Mesothelial cell of epicardium (in vitro differentiated cells): ENCODE data around the gene TUBB6. TPM values are rescaled to one million over a fixed set of nuclear protein-coding genes. Genes with fewer than 3 reads are reported as not detected.

Source experiments
- DNase-seq, 2 experiments: peaks; one replicate each; pipeline ENCODE4 v3.0.0; 2021; ENCODE audit warnings: low spot score in 2 of 2; ENCODE audit not compliant: unreplicated experiment in 2 of 2
- H3K27ac Mint-ChIP-seq: 2 replicates; pipeline ENCODE4 v1.8.0; 2021; ENCODE audit warnings: mixed read lengths
- H3K27me3 Mint-ChIP-seq: 2 replicates; pipeline ENCODE4 v1.8.0; 2021; ENCODE audit warnings: low read depth, mixed read lengths
- H3K36me3 Mint-ChIP-seq: 2 replicates; pipeline ENCODE4 v1.8.0; 2021; ENCODE audit warnings: mixed read lengths
- H3K4me1 Mint-ChIP-seq: 2 replicates; pipeline ENCODE4 v1.8.0; 2021; ENCODE audit warnings: mixed read lengths
- H3K4me3 Mint-ChIP-seq: 2 replicates; pipeline ENCODE4 v1.8.0; 2021; ENCODE audit warnings: mild to moderate bottlenecking, moderate library complexity, mixed read lengths
- H3K9me3 Mint-ChIP-seq: 2 replicates; pipeline ENCODE4 v1.8.0; 2021; ENCODE audit warnings: mixed read lengths
- total RNA-seq: library from RNA; stranded (reverse); gene quantifications from 3 replicates; pipeline ENCODE4 v1.2.1, GENCODE V29; 2021
- TF ChIP-seq, protein P1 (sequence below): fragments of 200-600 bp; sonication (generic); IDR thresholded peaks from one replicate; pipeline ENCODE4 v1.5.0; 2021; ENCODE audit warnings: antibody characterized with exemption; ENCODE audit not compliant: unreplicated experiment

Gene TUBB6
- total RNA-seq, 1 donor from 2014 or later: 55.0 TPM

DNA sequence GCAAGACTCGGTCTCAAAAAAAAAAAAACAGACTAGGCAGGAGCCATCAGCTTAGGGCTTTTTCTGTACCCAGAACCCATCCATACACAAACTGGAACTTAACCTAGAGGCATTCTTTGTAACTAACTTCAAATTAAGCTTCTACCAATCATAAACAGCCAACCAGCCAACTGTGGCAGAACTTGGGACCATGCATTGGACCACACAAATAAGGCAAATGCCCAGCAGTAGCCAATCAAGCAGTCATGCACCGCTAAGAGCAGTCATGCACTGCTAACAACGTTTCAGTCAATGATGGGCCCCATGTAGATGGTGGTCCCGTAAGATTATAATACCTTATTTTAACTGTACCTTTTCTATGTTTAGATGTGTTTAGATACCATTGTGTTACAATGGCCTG is 22.7 kb downstream of the TUBB6 start:
- H3K4me3 Mint-ChIP-seq: no peak overlapping the region
- no peak overlapping the region for H3K27ac Mint-ChIP-seq
- H3K36me3 Mint-ChIP-seq: peaks cover 45% of the 10 kb centered on the region
- H3K9me3 Mint-ChIP-seq: no peaks in the 10 kb centered on the region
- TF ChIP-seq, protein P1, sequence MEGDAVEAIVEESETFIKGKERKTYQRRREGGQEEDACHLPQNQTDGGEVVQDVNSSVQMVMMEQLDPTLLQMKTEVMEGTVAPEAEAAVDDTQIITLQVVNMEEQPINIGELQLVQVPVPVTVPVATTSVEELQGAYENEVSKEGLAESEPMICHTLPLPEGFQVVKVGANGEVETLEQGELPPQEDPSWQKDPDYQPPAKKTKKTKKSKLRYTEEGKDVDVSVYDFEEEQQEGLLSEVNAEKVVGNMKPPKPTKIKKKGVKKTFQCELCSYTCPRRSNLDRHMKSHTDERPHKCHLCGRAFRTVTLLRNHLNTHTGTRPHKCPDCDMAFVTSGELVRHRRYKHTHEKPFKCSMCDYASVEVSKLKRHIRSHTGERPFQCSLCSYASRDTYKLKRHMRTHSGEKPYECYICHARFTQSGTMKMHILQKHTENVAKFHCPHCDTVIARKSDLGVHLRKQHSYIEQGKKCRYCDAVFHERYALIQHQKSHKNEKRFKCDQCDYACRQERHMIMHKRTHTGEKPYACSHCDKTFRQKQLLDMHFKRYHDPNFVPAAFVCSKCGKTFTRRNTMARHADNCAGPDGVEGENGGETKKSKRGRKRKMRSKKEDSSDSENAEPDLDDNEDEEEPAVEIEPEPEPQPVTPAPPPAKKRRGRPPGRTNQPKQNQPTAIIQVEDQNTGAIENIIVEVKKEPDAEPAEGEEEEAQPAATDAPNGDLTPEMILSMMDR: no peak
- no peak for DNase-seq
- H3K4me1 Mint-ChIP-seq: peaks cover 5% of the 10 kb centered on the region
- no peaks in the 10 kb centered on the region for H3K27me3 Mint-ChIP-seq

- Mint-ChIP-seq H3K4me1 (peaks cover 25% of the 10 kb centered on the region), H3K27me3 (no peaks in the 10 kb centered on the region), H3K36me3 (peaks cover 36% of the 10 kb centered on the region), H3K27ac (no peak overlapping the region), H3K9me3 (no peaks in the 10 kb centered on the region), H3K4me3 (no peak overlapping the region)
- TF ChIP-seq, protein P1: no peak
- no peak for DNase-seq
Measured at GRCh38 chr18:12333506-12334290, 25.7 kb downstream of the TUBB6 start.

- Mint-ChIP-seq H3K4me1 (peaks cover 25% of the 10 kb centered on the region), H3K4me3 (no peak overlapping the region), H3K9me3 (no peaks in the 10 kb centered on the region), H3K36me3 (peaks cover 33% of the 10 kb centered on the region), H3K27ac (peak overlapping the region; percentile 58), H3K27me3 (no peaks in the 10 kb centered on the region)
- DNase-seq: no peak
- TF ChIP-seq, protein P1: no peak
Measured at GRCh38 chr18:12334366-12334808, 26.3 kb downstream of the TUBB6 start.

DNA sequence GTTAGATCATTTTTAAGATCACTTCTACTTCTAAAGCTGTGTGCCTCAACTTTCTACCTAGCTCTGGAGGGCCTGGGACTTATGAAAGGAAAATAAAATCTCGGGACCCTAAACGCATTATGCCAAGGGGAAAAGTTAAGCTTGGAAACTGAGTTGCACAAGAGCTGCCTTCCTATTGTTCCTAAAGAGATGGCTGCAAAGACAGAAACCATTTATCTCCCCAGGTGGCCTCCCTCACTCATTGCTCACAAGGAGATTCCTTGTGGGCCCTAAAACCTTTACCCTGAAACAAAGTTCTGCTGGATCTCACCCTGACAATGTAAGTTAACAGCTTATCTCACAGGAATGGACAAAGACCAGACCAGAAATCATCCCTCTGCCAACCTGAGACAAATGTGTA is 26.8 kb downstream of the TUBB6 start:
- no peak overlapping the region for H3K4me3 Mint-ChIP-seq
- peaks cover 28% of the 10 kb centered on the region for H3K36me3 Mint-ChIP-seq
- peak overlapping the region; percentile 61 for H3K27ac Mint-ChIP-seq
- no peaks in the 10 kb centered on the region for H3K27me3 Mint-ChIP-seq
- no peak for DNase-seq
- H3K4me1 Mint-ChIP-seq: peaks cover 25% of the 10 kb centered on the region
- TF ChIP-seq, protein P1: no peak
- H3K9me3 Mint-ChIP-seq: no peaks in the 10 kb centered on the region

DNA sequence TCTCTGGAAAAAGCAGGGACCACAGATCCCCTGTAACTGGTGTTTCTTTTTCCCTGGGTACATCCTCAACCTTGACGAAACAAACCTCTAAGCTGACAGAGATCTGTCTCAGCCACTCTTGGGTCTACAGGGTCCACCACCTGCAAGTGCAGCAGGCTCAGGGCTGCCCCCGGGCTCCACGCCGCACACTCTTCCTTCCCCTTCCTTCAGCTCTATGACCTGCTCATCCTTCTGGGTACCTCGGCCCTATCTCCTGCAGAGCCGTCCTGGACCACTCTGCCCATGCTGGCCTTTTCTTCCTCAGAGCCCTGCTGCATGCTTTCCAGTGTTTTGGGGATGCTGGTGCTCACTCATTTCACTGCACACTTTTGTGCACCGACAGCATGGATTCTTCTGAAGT is 27.5 kb downstream of the TUBB6 start:
- no peak for DNase-seq
- Mint-ChIP-seq H3K9me3 (no peaks in the 10 kb centered on the region), H3K36me3 (peaks cover 32% of the 10 kb centered on the region), H3K4me1 (peaks cover 25% of the 10 kb centered on the region), H3K27me3 (no peaks in the 10 kb centered on the region), H3K27ac (peak overlapping the region; percentile 61), H3K4me3 (no peak overlapping the region)
- TF ChIP-seq, protein P1: no peak
